ENCODE results near the gene PRKG1.

DNA sequence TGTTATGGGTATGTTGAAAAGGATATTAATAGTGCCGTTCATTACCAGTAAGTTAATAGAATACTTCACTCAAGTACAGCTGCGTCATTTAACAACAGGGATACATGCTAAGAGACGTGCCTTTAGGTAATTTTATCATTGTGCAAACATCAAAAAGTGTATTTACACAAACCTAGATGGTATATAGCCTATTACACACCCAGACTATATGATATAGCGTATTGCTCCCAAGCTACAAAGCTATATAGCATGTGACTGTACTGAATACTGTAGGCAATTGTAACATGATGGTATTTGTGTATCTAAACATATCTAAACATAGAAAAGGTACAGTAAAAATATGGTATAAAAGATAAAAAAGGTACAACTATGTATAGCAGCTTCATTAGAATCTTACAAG lies 11.1 kb upstream of the PRKG1 start:
- TF ChIP-seq EZH2 (IDR thresholded peaks at IDR 0.05; ENCODE audit: insufficient read depth, poor library complexity, severe bottlenecking): no peak
- TF ChIP-seq EZH2phosphoT487 (IDR thresholded peaks at IDR 0.05; ENCODE audit: insufficient read depth, low read depth): no peak

Data from GM23248 (cell line).